ENCODE results near the gene TENM3.

GRCh38 chr4:182391111-182391684 is 148.0 kb downstream of the TENM3 start:
- TF ChIP-seq GATA3 (IDR thresholded peaks at IDR 0.05; ENCODE audit: low read depth, low read length) = peak; percentile 23; the same call in 1 of the 2 replicates
- TF ChIP-seq GATA2 (IDR thresholded peaks at IDR 0.05; ENCODE audit: low read depth, low read length) = no peak

Data from SH-SY5Y (cell line).